ENCODE data around the gene HS1BP3. TPM values are rescaled to one million over a fixed set of nuclear protein-coding genes. Genes with fewer than 3 reads are reported as not detected.

The HS1BP3 gene
- total and polyA plus RNA-seq, 2 donors (not counting 3 experiments of a cell fraction or from before 2014, with no cell fraction given): 27.4 to 33.1 TPM

- H3K4me3 ChIP-seq (replicated peaks in 1 of 3; ENCODE audit: insufficient read depth in 1 of 3, low read depth in 1 of 3, low read length in 3 of 3): no peak overlapping the region
- H3K9ac ChIP-seq (replicated peaks; ENCODE audit: extremely low read depth, insufficient read depth, low read length): no peak overlapping the region
- no peak overlapping the region for H3K4me2 ChIP-seq (ENCODE audit: insufficient read depth, low read length)
- ChIA-PET POLR2A (no interaction called here), CTCF (interaction anchor here (1.1 to 6.0 kb wide), 4 partner anchors 12 to 296 kb away, joined by 3 to 531 read pairs (median 16); partner anchors contain the start of gene HS1BP3)
- no peaks in the 10 kb centered on the region for H3K9me3 ChIP-seq (replicated peaks; ENCODE audit: control insufficient read depth, insufficient read depth, low read length)
- H4K20me1 ChIP-seq (replicated peaks; ENCODE audit: control insufficient read depth, extremely low read depth, insufficient read depth, low read length): no peaks in the 10 kb centered on the region
- no peaks in the 10 kb centered on the region for H3K9me1 ChIP-seq (replicated peaks; ENCODE audit: control insufficient read depth, extremely low read depth, insufficient read depth, low read length)
- intact Hi-C loops (cut with micrococcal nuclease): loop anchor here (1.0 to 5.0 kb wide), 3 partner anchors 83 to 653 kb away; no protein-coding TSS in a partner anchor
- H3K4me1 ChIP-seq (ENCODE audit: control insufficient read depth, extremely low read depth, insufficient read depth, low read length): peaks cover 16% of the 10 kb centered on the region
- peaks cover 50 to 74% of the 10 kb centered on the region in 2 experiments for H3K27me3 ChIP-seq (ENCODE audit: control insufficient read depth in 2 of 2, insufficient read depth in 2 of 2, low read length in 2 of 2)
- dilution Hi-C loops (cut with MboI; ENCODE audit: extremely low pct_ligation_motif_present, low sequenced_read_pairs): no loop called here
- no peaks in the 10 kb centered on the region for H3K79me2 ChIP-seq (ENCODE audit: control insufficient read depth, insufficient read depth, low read length)
- no TSS peak for BruUV-seq (replicated peaks)
- TF ChIP-seq CTCF (IDR thresholded peaks at IDR 0.05; ENCODE audit: extremely low read depth in 1 of 2, insufficient read depth in 1 of 2, low read depth in 1 of 2, low read length in 2 of 2) (no peak), FOS (IDR thresholded peaks at IDR 0.05; ENCODE audit: borderline replicate concordance, insufficient read depth, low read length) (no peak), POLR2A (IDR thresholded peaks at IDR 0.05; ENCODE audit: low read depth, low read length) (peak; percentile 43)
- FAIRE-seq (no peak), DNase-seq (ENCODE audit: low read depth, low spot score) (no peak)
- no peak overlapping the region for H2AFZ ChIP-seq (ENCODE audit: low read depth, low read length)
- no peak overlapping the region for H3K27ac ChIP-seq (ENCODE audit: insufficient read depth, low read depth, low read length)
- no peaks in the 10 kb centered on the region for H3K36me3 ChIP-seq (ENCODE audit: control insufficient read depth in 2 of 2, extremely low read depth in 1 of 2, insufficient read depth in 2 of 2, low read length in 2 of 2)
Observed at GRCh38 chr2:20664431-20665242, 13.7 kb upstream of the HS1BP3 start.

GRCh38 chr2:20664071-20664390, 13.1 kb upstream of the HS1BP3 start:
- intact Hi-C loops (cut with micrococcal nuclease) (no loop called here), dilution Hi-C loops (cut with MboI; ENCODE audit: extremely low pct_ligation_motif_present, low sequenced_read_pairs) (no loop called here)
- TF ChIP-seq POLR2AphosphoS5 (IDR thresholded peaks at IDR 0.05; ENCODE audit: insufficient read depth, low read depth, low read length) (no peak), MYC (IDR thresholded peaks at IDR 0.05; ENCODE audit: low read depth, low read length) (no peak), EZH2 (IDR thresholded peaks at IDR 0.05; ENCODE audit: borderline replicate concordance, low read depth, low read length, severe bottlenecking) (no peak), CTCF (IDR thresholded peaks at IDR 0.05; ENCODE audit: extremely low read depth in 1 of 2, insufficient read depth in 1 of 2, low read depth in 1 of 2, low read length in 2 of 2) (no peak), JUN (IDR thresholded peaks at IDR 0.05; ENCODE audit: borderline replicate concordance, insufficient read depth, insufficient read length, low read depth) (no peak), MAX (IDR thresholded peaks at IDR 0.05; ENCODE audit: insufficient read depth, insufficient read length) (no peak), GATA2 (IDR thresholded peaks at IDR 0.05; ENCODE audit: insufficient read depth, insufficient read length, low read depth, low read length) (no peak), POLR2A (IDR thresholded peaks at IDR 0.05; ENCODE audit: low read depth, low read length) (no peak), FOS (IDR thresholded peaks at IDR 0.05; ENCODE audit: borderline replicate concordance, insufficient read depth, low read length) (no peak)
- H3K27me3 ChIP-seq (ENCODE audit: control insufficient read depth in 2 of 2, insufficient read depth in 2 of 2, low read length in 2 of 2): peaks cover 46 to 72% of the 10 kb centered on the region in 2 experiments
- H3K4me3 ChIP-seq (replicated peaks in 1 of 3; ENCODE audit: insufficient read depth in 1 of 3, low read depth in 1 of 3, low read length in 3 of 3): no peak overlapping the region
- CTCF ChIA-PET: interaction anchor here (1.1 to 6.0 kb wide), 4 partner anchors 13 to 297 kb away, joined by 3 to 531 read pairs (median 6); partner anchors contain the start of gene HS1BP3
- POLR2A ChIA-PET: no interaction called here
- H3K4me2 ChIP-seq (ENCODE audit: insufficient read depth, low read length): no peak overlapping the region
- H3K36me3 ChIP-seq (ENCODE audit: control insufficient read depth in 2 of 2, extremely low read depth in 1 of 2, insufficient read depth in 2 of 2, low read length in 2 of 2): no peaks in the 10 kb centered on the region
- H3K27ac ChIP-seq (ENCODE audit: insufficient read depth, low read depth, low read length): no peak overlapping the region
- H4K20me1 ChIP-seq (replicated peaks; ENCODE audit: control insufficient read depth, extremely low read depth, insufficient read depth, low read length): no peaks in the 10 kb centered on the region
- H3K9me3 ChIP-seq (replicated peaks; ENCODE audit: control insufficient read depth, insufficient read depth, low read length): no peaks in the 10 kb centered on the region
- FAIRE-seq (no peak), DNase-seq (ENCODE audit: low read depth, low spot score) (no peak)
- H3K4me1 ChIP-seq (ENCODE audit: control insufficient read depth, extremely low read depth, insufficient read depth, low read length): peaks cover 16% of the 10 kb centered on the region
- no peaks in the 10 kb centered on the region for H3K79me2 ChIP-seq (ENCODE audit: control insufficient read depth, insufficient read depth, low read length)
- no peak overlapping the region for H3K9ac ChIP-seq (replicated peaks; ENCODE audit: extremely low read depth, insufficient read depth, low read length)
- BruUV-seq (replicated peaks): no TSS peak
- no peaks in the 10 kb centered on the region for H3K9me1 ChIP-seq (replicated peaks; ENCODE audit: control insufficient read depth, extremely low read depth, insufficient read depth, low read length)
- H2AFZ ChIP-seq (ENCODE audit: low read depth, low read length): no peak overlapping the region
